DOHH2 (cell line): ENCODE data around the gene PYGM.

Experiments used
- EZH2phosphoT487 ChIP-seq: fragments of 200-600 bp; sonication (generic); IDR thresholded peaks from 2 replicates; pipeline ENCODE4 v1.6.1; 2017; ENCODE audit warnings: borderline replicate concordance, mild to moderate bottlenecking, antibody characterized with exemption, low read length, moderate library complexity, mixed read lengths
- TF ChIP-seq, protein P1 (sequence below): fragments of 200-600 bp; sonication (generic); IDR thresholded peaks from one replicate; pipeline ENCODE4 v1.5.1; 2014; ENCODE audit warnings: antibody characterized with exemption, mild to moderate bottlenecking, low read depth, low read length; ENCODE audit not compliant: poor library complexity, severe bottlenecking

DNA sequence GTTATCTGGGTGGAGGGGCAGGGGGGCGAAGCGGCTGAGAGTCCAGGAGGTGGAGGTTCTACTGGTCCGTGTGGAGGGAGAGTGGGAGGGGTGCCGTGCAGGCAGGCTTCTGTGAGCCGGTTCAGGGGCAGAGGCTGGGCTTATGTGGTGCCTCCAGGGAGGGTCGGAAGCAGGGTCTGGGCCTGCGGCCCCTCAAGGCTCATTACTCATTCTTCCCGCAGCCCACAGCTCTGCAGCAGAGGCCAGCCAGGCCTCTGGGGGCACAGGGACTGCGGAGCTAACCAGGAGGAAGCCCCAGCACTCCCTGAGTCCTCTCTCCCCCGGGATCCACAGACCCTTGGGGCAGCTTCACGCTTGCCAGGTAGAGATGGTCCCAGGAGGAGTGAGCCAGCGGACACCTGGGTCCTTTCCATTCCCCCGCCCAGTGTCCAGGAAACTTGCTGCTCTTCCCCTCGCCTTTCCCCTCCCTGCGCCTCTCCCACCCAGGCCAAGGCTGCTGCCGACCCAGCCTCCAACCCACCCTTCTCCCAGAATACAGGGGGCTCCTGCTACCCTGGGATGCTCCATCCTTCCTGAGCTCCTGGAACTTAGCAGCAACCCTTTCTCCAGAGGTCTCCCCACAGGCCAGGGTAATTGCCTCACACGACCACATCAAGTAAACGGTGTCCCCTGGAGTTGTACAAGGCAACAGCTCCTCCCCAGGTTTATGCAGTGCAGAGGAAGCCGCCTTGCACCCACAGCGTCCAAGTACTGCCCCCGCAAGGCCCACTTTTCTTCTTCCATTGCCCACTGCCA is 43.1 kb downstream of the PYGM start:
- TF ChIP-seq, protein P1, sequence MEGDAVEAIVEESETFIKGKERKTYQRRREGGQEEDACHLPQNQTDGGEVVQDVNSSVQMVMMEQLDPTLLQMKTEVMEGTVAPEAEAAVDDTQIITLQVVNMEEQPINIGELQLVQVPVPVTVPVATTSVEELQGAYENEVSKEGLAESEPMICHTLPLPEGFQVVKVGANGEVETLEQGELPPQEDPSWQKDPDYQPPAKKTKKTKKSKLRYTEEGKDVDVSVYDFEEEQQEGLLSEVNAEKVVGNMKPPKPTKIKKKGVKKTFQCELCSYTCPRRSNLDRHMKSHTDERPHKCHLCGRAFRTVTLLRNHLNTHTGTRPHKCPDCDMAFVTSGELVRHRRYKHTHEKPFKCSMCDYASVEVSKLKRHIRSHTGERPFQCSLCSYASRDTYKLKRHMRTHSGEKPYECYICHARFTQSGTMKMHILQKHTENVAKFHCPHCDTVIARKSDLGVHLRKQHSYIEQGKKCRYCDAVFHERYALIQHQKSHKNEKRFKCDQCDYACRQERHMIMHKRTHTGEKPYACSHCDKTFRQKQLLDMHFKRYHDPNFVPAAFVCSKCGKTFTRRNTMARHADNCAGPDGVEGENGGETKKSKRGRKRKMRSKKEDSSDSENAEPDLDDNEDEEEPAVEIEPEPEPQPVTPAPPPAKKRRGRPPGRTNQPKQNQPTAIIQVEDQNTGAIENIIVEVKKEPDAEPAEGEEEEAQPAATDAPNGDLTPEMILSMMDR = no peak
- no peak for TF ChIP-seq EZH2phosphoT487
